Bone marrow (tissue), 2 donors: ENCODE data around the gene LTBP1.
"Not testable (repeated sequence)": the region's sequence is repeated elsewhere in the genome, so short reads cannot be mapped to it uniquely, and the experiment has no call there.

Source experiments
- DNase-seq, 2 donors: peaks; one replicate each; lab custom pipeline; 2025; lab: John Stamatoyannopoulos, UW

Gene LTBP1

DNA sequence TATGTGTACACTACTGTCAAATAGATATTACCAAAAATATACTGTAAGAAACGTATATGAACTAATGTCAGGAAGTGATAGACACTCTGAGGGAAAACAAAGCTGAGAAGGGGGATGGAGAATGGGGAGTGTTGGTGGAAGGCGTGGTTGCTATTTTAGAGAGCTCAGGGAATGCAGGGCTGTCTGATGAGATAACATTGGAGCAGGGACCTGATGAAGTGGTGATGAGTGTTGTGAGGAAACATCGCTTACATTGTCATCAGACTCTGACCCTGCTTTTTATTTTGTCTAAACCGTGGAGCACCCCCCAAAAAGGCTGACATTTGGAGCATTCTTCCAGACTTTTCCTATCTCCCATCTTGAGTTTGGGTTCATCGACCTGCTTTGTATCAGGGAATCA, 194.7 kb downstream of the LTBP1 start:
- no peak for DNase-seq

DNA sequence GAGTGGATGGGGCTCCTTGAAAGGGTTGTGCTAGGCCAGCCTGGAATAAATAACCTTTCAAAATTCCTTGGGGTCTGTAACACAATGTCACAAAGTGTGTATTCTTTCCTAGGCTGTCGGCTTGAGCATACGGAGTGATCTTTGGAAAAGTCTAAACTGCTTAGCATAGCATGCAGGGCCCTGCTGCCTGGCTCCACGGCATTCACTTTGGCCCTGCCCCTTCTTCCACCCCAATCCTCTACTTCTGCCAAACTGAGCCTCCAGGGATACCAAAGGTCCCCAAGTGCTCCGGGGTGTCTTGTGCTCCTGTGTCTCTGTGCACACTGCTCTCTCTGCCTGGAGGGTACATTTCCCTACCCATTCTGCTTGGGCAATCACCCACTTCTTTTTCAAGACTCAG, 196.1 kb downstream of the LTBP1 start:
- no peak for DNase-seq

DNA sequence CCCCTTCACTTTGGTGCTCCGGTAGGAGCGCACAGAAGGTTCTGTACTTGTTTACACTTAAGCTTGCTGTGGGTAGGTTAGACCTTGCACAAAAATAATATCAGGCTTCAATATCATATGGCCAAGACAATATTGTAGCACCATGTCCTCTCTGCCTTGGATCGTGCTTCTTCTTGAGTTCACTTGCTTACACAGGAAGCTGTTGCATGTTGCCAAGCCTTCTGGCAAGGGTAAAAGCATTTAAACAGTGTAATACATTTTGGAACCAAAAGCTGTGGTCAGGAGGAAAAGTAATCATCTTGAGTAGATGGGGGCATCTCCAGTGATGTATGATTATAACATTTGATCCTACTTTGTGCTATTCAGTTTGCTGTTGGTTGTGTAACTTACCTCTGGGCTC, 197.5 kb downstream of the LTBP1 start:
- DNase-seq = no peak

DNA sequence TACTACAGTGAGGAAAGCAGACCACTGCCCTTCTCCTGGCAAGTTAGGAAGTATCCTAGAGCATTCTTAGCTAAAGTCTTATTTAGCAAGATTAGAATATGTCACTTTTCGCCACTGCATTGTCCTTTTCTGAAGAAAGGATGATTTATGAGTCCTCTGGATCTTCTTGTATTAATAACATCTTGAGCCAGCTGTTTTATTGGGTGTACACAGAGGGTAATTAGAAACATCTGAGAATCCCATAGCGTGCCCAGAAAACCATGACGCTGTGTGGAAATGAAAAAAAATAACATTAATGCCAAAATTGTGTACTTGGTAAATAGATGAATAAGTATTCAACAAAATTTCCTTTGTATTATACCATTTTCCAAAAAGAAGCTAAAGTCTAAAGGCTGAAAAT, 198.7 kb downstream of the LTBP1 start:
- DNase-seq = no peak

DNA sequence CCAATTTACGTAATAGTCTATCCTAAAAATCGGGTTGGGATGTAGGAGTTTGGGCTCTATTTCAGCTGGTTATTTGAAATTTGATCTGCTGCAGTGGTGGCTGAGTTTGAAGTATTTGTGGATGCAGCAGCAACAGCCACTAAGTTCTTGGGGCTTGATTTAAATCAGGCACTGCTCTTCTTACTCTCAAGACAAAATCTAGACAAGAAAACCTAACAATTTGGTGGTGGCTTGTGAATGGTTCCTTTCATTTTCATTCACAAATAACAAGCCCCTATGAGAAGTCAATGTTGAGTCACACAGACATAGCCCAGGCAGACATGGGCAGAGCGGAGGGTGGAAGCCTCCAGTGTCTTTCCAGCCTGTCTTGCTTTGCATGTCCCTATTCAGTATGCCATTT, 199.3 kb downstream of the LTBP1 start:
- DNase-seq = no peak

DNA sequence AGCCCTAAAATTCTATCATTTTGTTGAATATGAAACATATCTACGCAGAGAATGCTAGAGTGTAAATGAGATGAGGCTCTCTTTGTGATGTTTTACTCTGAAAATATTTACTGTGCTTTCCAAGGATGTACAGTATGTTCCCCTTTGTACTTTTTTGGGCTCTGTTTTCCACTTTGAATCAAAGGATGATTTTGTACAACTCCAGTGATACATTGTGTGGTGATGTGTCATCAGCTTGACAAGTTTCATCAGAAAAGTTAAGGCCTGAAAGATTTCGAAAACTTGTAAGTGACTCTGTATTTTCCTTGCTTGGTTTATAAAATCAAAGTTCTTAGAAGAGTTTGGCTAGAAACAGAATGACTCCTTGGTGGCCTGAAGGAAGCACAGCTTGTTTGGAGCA, 206.3 kb downstream of the LTBP1 start:
- no peak for DNase-seq

DNA sequence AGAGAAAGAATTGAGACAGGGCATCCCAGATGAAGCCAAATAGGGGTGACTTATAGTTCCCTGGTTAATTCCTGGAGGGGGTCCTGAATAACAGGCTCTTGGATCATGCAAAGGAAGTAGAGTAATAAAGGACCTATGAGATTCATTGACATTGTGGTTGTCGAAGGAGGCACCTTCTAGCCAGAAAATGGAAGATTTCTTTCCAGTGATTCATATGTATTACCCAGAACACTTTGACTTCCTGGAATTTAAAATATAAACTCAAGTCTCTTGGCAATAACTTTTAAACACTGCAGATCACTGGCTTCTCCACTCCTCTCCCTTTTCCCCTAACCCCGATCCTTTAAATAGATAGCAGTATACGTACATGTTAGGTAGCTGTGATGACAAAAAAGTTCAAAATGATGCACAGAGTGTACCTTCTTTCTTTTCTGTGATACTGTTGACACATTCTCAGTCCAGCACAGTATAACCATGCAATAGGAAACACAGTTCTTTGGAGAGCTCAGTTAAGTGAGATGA, 211.8 kb downstream of the LTBP1 start:
- DNase-seq = no peak

DNA sequence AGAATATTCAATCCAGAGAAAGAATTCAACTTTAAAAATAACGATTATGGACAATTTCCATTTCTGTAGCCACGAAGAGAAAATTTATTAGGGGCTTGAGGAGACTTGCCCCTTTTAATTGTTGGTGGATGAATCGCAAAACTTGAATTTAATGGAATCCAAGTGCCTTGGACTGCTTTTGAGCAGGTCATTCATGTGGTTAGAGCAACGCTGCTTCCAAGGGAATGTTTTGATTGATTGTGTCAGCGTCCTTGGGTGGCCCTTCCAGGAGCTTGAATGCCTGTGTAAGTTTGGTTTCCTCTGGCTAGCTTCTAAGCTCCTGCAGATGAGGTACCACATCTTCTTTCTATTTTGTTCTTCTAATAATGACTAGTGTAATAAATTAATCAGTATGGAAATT, 213.4 kb downstream of the LTBP1 start:
- DNase-seq = no peak

DNA sequence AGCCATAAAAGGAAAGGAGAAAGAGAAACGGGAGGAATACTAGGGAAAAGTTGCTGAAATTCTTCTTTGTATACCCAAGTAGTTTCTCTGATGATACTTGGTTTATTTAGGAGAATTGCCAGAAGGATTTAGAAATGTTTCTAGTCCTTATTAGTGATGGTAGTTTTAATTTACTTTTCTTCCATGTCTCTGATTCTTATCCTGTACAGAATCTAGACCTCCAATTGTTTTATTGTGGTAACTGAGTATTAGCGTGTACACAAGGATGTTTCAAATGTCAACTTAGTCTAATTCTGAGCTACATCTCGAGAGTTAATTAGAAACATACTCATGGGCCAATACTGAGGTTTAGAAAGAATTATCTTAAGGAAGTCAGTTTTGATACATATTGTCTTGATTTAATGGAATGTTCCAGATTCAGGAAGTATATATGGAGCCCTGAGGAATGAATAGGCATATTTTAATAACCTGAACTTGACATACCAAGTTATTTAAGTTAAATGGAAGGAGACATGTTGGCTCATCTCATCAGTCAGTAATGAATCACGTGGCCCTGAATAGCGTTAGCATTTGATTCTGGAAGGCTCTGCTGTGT, 219.6 kb downstream of the LTBP1 start:
- no peak for DNase-seq

DNA sequence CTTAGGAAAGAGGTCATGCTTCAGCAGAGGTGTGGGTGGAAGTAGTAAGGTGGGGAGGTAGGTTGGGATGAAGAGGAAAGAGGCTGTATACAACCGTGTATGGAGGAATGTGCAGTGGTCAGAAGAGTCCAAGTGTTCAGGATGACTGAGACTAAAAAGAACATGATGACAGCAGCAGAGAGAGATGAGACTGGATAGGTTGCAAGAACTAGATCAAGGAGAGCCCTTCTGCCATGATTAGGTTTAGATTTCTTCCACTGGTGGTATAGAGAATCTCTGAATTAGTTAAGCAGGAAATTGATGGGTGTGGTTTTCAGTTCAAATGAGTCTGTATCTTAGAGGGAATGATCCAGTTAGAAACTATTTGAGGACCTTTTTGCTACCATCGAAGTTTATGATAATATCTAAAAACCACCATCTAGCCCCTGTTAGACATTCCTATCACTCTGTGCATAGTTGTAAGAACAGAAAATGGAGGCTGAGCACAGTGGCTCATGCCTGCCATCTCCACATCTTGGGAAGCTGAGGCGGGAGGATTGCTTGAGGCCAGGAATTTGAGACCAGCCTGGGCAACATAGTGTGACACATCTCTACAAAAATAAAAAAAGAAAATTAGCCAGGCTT, 221.0 kb downstream of the LTBP1 start:
- DNase-seq = no peak

DNA sequence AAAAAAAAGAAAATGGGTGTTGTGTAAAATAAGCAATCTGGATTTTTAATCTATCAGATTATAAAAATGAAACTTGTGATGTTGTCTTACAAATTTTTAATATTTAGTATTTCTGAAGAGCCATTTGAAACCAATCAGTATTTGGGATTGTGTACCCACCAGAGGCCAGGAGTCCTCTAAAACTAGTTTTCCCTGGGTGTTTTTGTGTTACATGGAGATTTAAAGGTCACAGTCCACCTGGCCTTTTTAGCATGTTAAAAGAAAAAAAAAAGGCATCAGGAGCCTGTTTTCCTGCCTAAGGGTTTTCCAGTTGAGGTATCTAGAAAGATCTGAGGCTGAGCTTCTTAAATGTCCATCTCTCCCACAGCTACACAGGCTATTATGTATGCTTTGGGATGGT, 221.7 kb downstream of the LTBP1 start:
- no peak for DNase-seq

DNA sequence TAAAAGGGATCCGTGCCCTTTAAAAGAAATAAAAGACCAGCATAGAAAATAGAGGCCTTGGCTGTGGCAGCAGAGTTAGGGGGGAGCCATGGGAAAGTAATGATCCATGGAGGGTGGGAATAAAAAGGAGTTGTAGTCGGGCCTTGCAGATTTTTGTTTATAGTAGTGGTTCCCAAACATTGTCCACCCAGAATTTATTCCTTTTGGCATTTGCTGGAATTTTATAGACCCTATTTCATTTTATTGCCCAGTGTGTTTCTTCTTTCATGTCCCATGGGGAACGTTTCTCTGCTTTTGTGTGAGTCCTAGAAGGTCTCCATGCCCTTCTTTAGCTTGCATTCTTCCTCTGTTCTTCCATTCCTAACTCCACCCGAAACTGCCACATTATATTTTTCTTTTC, 222.2 kb downstream of the LTBP1 start:
- no peak for DNase-seq

DNA sequence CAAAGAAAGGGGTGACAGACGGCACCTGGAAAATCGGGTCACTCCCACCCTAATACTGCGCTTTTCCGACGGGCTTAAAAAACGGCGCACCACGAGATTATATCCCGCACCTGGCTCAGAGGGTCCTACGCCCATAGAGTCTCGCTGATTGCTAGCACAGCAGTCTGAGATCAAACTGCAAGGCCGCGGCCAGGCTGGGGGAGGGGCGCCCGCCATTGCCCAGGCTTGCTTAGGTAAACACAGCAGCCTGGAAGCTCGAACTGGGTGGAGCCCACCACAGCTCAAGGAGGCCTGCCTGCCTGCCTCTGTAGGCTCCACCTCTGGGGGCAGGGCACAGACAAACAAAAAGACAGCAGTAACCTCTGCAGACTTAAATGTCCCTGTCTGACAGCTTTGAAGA, 223.5 kb downstream of the LTBP1 start:
- DNase-seq = not testable (repeated sequence)

DNA sequence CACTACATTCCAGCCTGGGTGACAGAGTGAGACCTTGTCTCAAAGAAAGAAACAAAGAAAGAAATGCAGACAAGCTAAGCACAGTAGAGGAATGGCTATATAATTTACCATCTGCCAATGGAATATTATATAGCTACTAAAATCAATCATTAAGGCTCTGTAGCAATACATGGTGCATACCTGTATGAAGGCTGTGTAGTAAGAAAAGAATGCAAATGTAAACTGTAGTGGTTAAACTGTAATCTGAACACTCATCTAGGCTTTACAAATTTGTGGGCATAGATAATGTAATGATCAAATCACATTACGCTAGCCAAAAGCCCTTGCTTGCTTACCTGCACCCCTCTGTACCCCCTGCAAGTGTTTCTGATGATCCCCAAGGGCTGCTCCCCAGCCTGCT, 230.9 kb downstream of the LTBP1 start:
- no peak for DNase-seq

DNA sequence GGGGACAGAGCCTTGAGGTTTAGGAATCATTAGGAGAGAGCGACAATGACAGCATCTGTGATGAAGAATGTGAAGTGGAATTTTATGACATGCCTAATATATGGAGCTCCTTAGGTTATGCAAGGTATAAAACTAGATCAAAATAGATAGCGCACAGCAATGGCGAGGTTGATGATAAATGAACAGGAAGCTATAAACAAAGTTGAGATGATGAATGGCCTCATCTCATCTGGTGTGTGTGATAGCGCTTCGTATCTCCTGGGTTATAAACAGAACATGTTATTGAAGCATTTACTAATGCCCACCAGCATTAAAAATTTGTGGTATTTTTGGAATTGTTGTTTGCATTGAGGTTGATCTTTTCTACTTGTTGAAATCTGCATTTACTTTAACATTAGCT, 231.5 kb downstream of the LTBP1 start:
- DNase-seq = no peak

DNA sequence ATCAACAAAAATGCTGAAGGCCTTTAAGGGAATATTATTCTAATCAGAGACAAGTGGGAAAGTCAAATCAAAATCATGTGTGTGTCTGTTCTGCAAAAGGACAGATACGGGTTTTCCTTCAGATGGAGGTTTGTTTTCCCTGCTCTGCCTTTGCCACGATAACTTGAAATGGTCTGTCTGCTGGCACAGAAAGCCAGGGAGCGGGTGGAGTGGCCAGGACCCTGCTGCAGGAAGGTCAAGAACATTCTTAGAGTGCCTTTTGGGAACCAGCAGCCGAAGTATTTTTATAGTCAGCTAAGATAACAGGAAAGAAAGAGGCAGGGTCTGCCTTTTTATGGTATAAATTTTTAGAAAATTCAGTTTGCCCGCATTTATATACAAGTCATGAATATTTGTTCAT, 234.2 kb downstream of the LTBP1 start:
- no peak for DNase-seq

DNA sequence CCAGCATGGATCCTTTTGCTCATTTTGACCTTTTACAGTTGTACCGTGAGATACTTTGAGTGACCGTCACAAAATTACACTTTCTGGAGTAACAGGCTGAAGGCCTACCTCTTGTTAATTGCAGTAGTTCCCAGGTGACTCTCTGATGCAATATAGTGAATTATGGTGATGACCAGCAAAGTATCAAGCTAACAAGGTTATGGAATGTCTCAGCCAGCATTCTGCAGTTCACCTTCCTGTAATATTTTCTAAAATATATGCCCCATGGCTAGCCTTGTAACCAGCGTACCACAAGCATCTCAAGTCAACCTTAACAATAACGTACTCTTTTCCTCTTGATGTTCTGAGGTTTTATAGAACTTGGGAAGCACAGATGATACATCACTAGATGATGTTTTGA, 234.7 kb downstream of the LTBP1 start:
- no peak for DNase-seq

DNA sequence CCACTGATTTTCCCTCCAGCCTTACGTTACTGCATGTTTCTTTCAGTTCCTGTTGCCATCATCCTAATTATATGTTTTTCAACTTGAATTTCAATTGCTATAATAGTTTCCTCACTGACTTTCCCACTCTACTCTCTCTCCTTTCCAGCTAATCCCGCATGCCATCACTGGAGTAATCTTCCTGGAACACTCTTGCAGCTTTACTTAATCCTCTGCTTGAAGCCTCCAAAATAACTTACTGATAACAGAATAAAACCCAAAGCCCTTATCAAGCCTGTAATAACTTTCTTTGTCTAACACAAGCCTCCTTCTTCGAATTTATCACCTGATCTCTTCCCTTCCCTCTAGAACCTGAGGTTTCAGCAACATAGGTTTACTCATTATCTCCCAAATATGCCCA, 237.3 kb downstream of the LTBP1 start:
- no peak for DNase-seq

DNA sequence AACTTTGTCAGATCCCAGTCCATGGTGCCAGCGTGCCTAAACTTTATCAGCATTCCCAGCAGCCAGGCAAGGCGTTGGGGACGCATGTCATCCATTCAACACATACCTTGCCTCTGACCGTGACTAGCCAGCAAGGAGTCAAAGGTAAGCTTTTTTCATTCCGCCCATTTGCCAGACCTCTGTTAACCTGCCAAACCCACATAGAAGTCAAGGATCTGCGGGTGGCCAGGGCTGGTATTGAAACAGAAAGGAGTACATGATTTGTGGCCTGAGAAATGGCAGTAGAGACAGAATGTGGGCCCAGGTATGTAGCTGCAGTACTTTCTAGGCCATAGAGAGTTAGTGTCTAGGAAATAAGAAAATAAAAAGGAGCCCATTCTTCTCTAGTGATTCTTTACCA, 240.2 kb downstream of the LTBP1 start:
- no peak for DNase-seq

DNA sequence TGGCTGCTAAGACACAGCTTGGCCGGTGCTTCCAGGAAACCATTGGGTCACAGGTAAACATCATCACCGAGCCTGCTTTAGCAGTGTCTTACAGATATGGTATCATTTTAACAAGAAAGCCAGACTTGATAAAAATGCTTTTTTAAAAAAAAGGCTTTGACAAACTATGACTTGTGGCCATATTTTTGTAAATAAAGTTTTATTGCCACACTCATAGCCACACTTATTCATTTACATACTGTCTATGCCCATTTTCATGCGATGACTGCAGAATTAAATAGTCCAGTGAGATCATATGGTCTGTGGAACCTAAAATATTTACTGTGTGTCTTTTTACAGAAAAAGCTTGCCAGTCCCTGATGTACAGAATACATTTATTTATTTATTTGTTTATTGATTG, 242.0 kb downstream of the LTBP1 start:
- DNase-seq = no peak

DNA sequence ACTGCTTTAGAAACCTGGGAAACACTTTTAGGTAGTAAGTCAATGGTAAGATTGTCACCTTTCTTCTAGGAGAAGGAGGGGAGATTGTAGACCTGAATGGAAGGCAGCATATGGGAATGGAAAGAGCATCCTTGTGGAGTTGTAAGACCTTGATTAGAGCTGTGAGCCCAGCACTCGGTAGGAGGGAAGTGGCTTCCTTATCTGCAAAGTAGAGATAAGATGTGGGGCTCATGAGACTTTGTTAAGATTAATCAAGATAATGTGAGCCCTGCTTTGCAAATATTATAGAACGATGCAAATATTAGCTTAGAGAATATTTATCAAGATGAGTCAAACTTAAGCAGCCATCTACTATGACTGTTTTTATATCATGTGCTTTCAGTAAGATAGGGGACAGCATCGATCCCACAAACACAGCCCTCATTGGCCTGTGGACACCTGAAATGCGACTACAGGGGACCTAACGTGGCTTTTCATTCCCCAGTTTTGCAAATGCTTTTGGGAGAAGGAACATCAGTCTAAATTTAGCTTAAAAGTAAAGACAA, 243.7 kb downstream of the LTBP1 start:
- no peak for DNase-seq

DNA sequence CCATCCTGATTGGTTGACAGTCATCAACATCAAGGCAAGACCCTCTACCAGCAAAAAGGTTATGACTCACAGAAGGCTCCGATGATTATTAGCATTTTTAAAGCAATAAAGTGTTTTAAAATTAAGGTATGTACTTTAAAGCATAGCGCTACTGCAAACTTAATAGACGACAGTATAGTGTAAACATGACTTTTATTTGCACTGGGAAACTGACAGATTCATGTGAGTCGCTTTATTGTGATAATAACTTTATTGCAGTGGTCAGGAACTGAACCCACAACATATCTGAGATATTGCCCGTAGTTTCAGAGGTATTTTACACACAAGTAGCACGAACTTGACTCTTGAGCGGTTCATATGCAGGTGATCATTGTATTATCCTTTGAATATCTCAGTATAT, 249.1 kb downstream of the LTBP1 start:
- no peak for DNase-seq

DNA sequence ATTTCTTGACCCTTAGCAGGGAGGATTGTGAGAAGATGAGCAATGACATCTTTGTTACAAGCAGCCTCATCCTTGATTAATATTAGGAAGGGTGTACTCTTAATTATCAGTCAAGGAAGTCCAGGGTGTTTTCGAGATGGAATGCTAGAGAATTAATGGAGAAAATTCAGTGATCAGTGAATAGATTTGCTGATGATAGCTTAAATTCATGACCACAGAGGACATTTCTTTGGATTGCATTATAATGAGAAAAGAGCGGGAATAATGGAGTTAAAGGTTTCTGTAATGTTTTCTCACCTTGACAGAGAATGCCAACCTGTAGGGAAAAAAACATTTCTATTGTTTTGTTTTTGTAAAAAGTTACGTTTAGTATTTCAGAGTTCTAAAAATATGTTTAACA, 249.9 kb downstream of the LTBP1 start:
- no peak for DNase-seq
